Activated T-helper 1 cell treated with anti-CD3 and anti-CD28 coated beads, Interleukin-12 subunit alpha, Interleukin-12 subunit beta, Interleukin-2, Interleukin-4 antibody, amounts not matched to agents 30 ng/mL and 10 ng/mL and 1 ng/mL, durations not matched to agents 14 hours and 24 hours and 36 hours (primary cell): ENCODE measurements around the gene PLAAT2. TPM values are rescaled to one million over a fixed set of nuclear protein-coding genes. Genes with fewer than 3 reads are reported as not detected.
"Not testable (repeated sequence)": the region's sequence is repeated elsewhere in the genome, so short reads cannot be mapped to it uniquely, and the experiment has no call there.

Experiments used
- DNase-seq: peaks from one replicate; pipeline ENCODE4 v3.0.0; 2021; ENCODE audit warnings: low spot score
- H3K27ac Mint-ChIP-seq: one replicate; pipeline ENCODE4 v1.8.0; 2021; ENCODE audit warnings: mild to moderate bottlenecking, mixed read lengths
- H3K27me3 Mint-ChIP-seq: one replicate; pipeline ENCODE4 v1.8.0; 2022; ENCODE audit warnings: mild to moderate bottlenecking, moderate library complexity, mixed read lengths; ENCODE audit not compliant: insufficient read depth
- H3K36me3 Mint-ChIP-seq: one replicate; pipeline ENCODE4 v1.8.0; 2021; ENCODE audit warnings: low read depth, mixed read lengths
- H3K4me1 Mint-ChIP-seq: one replicate; pipeline ENCODE4 v1.8.0; 2021; ENCODE audit warnings: low read depth, mixed read lengths
- H3K4me3 Mint-ChIP-seq: one replicate; pipeline ENCODE4 v1.8.0; 2021; ENCODE audit warnings: mild to moderate bottlenecking, moderate library complexity, mixed read lengths
- H3K9me3 Mint-ChIP-seq: one replicate; pipeline ENCODE4 v1.8.0; 2021; ENCODE audit warnings: mixed read lengths
- intact Hi-C: fragments of 100-400 bp; cut with micrococcal nuclease; formaldehyde crosslinking; loops from one replicate; pipeline ENCODE4 v1.15.1; 2024
- total RNA-seq: library from RNA; stranded (reverse); gene quantifications from 2 replicates; pipeline ENCODE4 v1.2.3, GENCODE V29; 2022

PLAAT2 gene
- total RNA-seq = not detected in 2 replicates

DNA sequence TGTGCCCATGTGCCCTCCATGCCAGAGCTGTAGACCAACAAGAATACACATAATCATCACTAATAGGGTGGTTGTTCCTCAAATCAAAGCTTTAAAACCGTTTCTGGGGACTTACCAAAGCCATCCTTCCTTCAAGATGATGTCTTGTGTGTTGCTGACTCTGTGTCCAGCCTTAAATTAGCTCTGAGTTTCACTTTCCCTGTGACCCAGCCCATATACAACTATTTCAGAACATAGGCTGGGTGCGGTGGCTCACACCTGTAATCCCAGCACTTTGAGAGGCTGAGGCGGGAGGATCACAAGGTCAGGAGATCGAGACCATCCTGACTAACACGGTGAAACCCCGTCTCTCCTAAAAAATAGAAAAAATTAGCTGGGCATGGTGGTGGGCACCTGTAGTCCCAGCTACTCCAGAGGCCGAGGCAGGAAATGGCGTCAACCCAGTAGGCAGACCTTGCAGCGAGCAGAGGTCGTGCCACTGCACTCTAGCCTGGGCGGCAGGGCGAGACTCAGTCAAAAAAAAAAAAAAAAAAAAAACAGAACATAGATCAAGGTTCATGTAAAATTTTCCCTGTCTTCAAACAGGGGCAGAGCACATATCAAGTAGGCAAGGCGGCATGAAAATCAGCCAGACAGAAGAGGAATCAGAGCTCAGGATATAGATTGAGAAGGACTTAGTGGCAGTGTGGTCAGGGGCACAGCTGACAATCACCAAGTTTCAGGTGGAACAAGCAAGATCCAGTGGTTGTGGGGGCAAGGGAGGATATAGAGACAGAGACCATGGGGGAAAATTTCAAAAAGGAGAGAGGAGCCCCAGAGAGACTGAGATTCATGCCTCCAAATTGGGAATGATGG lies at the start of gene PLAAT2:
Gene PLAAT2, minus strand, starts transcription at position 179 of the 855 bp plus-strand sequence. Its CDS starts 55 bp downstream, at position 124.
- Mint-ChIP-seq H3K4me1 (peaks cover 51% of the 10 kb centered on the region), H3K27ac (peak within 1 kb of the TSS; percentile 64), H3K4me3 (no peak within 1 kb of the TSS), H3K36me3 (no peaks in the 10 kb centered on the region), H3K9me3 (no peaks in the 10 kb centered on the region), H3K27me3 (peaks cover 3% of the 10 kb centered on the region)
- no peak for DNase-seq
- intact Hi-C loops = loop anchor here (1.0 to 5.0 kb wide), 2 partner anchors 9 to 119 kb away; partner anchors contain the start of gene RTN3

- peaks cover 7% of the 10 kb centered on the region for H3K27me3 Mint-ChIP-seq
- H3K36me3 Mint-ChIP-seq = no peaks in the 10 kb centered on the region
- H3K27ac Mint-ChIP-seq = no peak overlapping the region
- H3K9me3 Mint-ChIP-seq = no peaks in the 10 kb centered on the region
- no peak overlapping the region for H3K4me3 Mint-ChIP-seq
- peaks cover 12% of the 10 kb centered on the region for H3K4me1 Mint-ChIP-seq
- intact Hi-C loops = loop anchor here (5.0 kb wide), 1 partner anchor 45 kb away; no protein-coding TSS in a partner anchor
- DNase-seq = no peak
Measured at GRCh38 chr11:63612181-63612580, 49.0 kb upstream of the PLAAT2 start.

DNA sequence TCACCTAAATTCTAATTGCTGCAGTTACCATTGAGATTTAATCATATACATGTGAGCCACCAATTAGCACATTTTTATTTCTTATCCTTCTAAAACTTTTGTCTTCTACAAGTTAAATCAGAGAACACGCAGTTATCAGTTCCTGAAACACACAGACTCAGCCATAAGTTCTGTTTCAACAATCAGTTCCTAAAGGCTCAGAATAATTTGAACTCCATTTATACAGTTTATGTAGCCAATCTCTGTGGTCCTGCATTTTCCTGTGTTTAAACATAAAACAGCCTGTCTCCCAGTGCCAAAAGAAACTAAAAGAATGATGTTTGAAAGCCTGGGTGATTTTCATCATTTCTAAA lies 48.2 kb upstream of the PLAAT2 start:
- Mint-ChIP-seq H3K27ac (no peak overlapping the region), H3K36me3 (no peaks in the 10 kb centered on the region), H3K9me3 (no peaks in the 10 kb centered on the region), H3K4me3 (no peak overlapping the region), H3K4me1 (peaks cover 12% of the 10 kb centered on the region), H3K27me3 (peaks cover 7% of the 10 kb centered on the region)
- intact Hi-C loops = loop anchor here (5.0 kb wide), 1 partner anchor 44 kb away; no protein-coding TSS in a partner anchor
- no peak for DNase-seq

DNA sequence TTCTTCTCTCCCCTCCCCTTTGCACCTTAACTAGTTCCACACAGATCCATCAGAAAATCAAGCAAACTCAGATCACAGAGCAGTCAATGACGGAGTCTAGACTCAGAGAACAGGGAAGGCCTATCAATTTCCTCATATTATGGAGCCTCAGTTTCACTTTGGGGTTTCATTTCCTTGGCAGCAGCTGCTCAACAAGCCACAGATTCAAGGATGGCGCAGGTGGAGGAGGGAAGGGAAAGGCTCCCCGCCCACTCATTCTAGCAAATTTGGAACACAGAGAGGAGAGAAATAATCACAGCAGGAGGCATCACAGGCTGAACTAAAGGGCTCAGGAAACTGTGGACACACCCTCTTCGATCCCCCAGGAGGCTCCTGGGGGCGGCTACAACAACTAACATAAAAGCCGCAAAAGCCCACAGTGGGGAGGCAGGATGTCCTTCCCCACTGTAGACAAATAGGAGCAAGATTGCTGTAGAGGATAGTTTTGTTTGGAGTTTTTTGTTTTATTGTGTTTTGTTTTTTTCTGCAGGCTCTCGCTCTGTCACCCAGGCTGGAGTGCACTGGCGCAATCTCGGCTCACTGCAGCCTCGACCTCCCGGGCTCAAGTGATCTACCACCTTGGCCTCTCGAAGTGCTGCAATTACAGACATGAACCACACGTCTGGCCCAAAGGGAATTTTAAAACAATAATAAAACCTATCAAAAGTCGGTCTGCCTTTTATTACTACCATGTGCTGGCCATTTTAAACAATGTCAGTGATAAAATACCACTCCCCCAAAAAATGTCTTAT lies 47.6 kb upstream of the PLAAT2 start:
- peaks cover 7% of the 10 kb centered on the region for H3K27me3 Mint-ChIP-seq
- no peak overlapping the region for H3K27ac Mint-ChIP-seq
- peaks cover 12% of the 10 kb centered on the region for H3K4me1 Mint-ChIP-seq
- no peak overlapping the region for H3K4me3 Mint-ChIP-seq
- DNase-seq = no peak
- H3K36me3 Mint-ChIP-seq = no peaks in the 10 kb centered on the region
- no peaks in the 10 kb centered on the region for H3K9me3 Mint-ChIP-seq
- intact Hi-C loops = loop anchor here (5.0 kb wide), 1 partner anchor 43 kb away; no protein-coding TSS in a partner anchor

DNA sequence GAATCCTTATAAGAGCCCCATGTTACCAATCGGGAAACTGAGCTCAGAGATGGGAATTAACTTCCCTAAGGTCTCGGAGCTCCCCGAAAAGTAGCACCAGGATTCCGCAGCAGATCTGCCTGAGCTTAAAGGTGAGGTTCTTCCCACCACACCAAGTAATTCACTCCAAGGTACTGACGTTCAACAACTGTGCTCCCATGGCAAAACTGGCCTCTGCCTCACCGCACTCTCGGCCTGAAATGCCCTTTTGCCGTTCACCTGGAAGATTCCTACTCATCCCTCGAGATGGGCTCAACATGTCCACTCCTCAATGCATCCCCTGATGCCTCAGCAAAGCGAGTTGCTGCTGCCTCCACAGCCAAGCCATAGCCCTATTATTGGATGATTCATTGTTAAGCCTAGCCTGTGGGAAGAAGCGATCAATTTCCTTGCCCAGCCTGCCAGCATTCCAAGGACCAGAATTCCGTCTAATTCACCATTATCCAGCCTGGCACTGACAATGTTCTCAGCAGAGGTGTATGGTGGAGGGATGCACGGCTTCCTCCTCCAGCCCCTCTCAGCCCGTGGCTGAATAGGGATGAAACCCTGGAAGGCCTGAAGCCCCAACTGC lies 46.9 kb upstream of the PLAAT2 start:
- H3K27me3 Mint-ChIP-seq = peaks cover 6% of the 10 kb centered on the region
- H3K4me3 Mint-ChIP-seq = no peak overlapping the region
- no peak overlapping the region for H3K27ac Mint-ChIP-seq
- no peak for DNase-seq
- H3K36me3 Mint-ChIP-seq = no peaks in the 10 kb centered on the region
- intact Hi-C loops = loop anchor here (5.0 kb wide), 1 partner anchor 43 kb away; no protein-coding TSS in a partner anchor
- no peaks in the 10 kb centered on the region for H3K9me3 Mint-ChIP-seq
- H3K4me1 Mint-ChIP-seq = peaks cover 12% of the 10 kb centered on the region

- Mint-ChIP-seq H3K36me3 (no peaks in the 10 kb centered on the region), H3K4me1 (peaks cover 12% of the 10 kb centered on the region), H3K4me3 (no peak overlapping the region), H3K27me3 (peaks cover 6% of the 10 kb centered on the region), H3K9me3 (no peaks in the 10 kb centered on the region), H3K27ac (no peak overlapping the region)
- DNase-seq = no peak
- intact Hi-C loops = no loop called here
Measured at GRCh38 chr11:63609536-63609935, 46.4 kb upstream of the PLAAT2 start.

GRCh38 chr11:63608353-63609345 lies 45.5 kb upstream of the PLAAT2 start:
- Mint-ChIP-seq H3K4me1 (peaks cover 12% of the 10 kb centered on the region), H3K27me3 (peaks cover 6% of the 10 kb centered on the region), H3K9me3 (no peaks in the 10 kb centered on the region), H3K4me3 (peak overlapping the region; percentile 5), H3K36me3 (no peaks in the 10 kb centered on the region), H3K27ac (no peak overlapping the region)
- intact Hi-C loops = no loop called here
- no peak for DNase-seq

- Mint-ChIP-seq H3K4me1 (peaks cover 5% of the 10 kb centered on the region), H3K36me3 (no peaks in the 10 kb centered on the region), H3K4me3 (no peak overlapping the region), H3K27me3 (no peaks in the 10 kb centered on the region), H3K27ac (no peak overlapping the region), H3K9me3 (no peaks in the 10 kb centered on the region)
- intact Hi-C loops = no loop called here
- no peak for DNase-seq
Measured at GRCh38 chr11:63603180-63603518, 40.0 kb upstream of the PLAAT2 start.

DNA sequence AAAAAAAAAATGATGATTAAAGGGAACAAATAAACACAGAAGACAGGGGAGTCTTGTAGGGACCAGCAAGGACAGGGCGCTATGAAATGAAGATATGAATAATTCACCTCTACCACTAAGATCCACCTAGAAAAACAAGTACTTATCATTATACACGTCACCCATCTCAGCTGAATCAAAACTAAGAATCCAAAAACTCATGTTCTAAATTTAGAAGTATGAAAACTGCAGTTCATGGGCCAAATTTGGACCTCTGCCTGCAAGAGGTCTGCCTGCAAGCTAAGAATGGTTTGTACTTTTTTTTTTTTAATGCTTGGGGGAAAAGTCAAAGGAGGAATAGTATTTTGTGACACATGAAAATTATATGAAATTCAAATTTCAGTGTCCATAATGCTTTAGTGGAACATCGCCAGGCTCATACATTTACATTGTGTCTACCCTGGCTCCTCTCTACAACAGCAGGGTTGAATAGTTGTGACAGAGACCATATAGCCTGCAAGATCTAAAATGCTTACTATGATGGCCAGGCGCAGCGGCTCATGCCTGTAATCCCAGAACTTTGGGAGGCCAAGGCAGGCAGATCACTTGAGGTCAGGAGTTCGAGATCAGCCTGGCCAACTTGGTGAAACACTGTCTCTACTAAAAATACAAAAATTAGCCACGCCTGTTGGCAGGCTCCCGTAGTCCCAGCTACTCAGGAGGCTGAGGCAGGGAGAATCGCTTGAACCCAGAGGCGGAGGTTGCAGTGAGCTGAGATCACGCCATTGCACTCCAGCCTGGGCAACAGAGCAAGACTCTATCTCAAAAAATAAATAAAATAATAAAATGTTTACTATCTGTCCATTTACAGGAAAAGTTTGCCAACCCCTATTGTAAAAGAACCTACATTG lies 39.4 kb upstream of the PLAAT2 start:
- DNase-seq, H3K4me1 Mint-ChIP-seq, H3K27ac Mint-ChIP-seq, H3K27me3 Mint-ChIP-seq, H3K4me3 Mint-ChIP-seq, H3K9me3 Mint-ChIP-seq, H3K36me3 Mint-ChIP-seq, intact Hi-C loops: not testable (repeated sequence)

GRCh38 chr11:63599211-63600122 lies 36.3 kb upstream of the PLAAT2 start:
- no peaks in the 10 kb centered on the region for H3K36me3 Mint-ChIP-seq
- intact Hi-C loops = no loop called here
- DNase-seq = no peak
- H3K27me3 Mint-ChIP-seq = no peaks in the 10 kb centered on the region
- no peak overlapping the region for H3K4me3 Mint-ChIP-seq
- H3K4me1 Mint-ChIP-seq = peaks cover 5% of the 10 kb centered on the region
- no peaks in the 10 kb centered on the region for H3K9me3 Mint-ChIP-seq
- no peak overlapping the region for H3K27ac Mint-ChIP-seq

DNA sequence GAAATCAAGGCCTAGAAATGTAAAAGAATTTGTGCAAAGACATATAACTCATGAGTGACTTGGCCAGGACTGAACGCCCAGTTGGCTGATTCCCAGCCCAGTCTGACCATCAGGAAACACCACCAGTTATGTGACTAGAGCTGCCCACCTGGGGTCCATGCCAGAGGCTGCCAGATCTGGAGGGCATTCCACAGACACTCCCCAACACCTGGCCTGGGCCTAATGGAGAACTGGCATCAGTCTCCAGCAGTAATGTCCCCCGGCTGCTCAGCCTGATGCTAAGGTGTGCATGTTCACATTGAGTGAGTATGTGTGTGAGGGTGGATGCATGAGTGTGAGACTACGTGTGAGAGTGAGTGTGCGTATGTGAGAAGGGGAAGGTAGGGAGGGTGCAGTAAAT lies 35.4 kb upstream of the PLAAT2 start:
- Mint-ChIP-seq H3K4me1 (peaks cover 5% of the 10 kb centered on the region), H3K27me3 (no peaks in the 10 kb centered on the region), H3K36me3 (no peaks in the 10 kb centered on the region), H3K27ac (no peak overlapping the region), H3K4me3 (no peak overlapping the region), H3K9me3 (no peaks in the 10 kb centered on the region)
- intact Hi-C loops = no loop called here
- DNase-seq = no peak
